Activated T-cell treated with anti-CD3 and anti-CD28 coated beads, Interleukin-2, amount 50 U/mL, for 48 hours (primary cell): ENCODE measurements around the gene DBN1.

Experiments
- DNase-seq, 2 experiments: peaks; one replicate each; pipeline ENCODE4 v3.0.0-alpha.2; 2020

The DBN1 gene

DNA sequence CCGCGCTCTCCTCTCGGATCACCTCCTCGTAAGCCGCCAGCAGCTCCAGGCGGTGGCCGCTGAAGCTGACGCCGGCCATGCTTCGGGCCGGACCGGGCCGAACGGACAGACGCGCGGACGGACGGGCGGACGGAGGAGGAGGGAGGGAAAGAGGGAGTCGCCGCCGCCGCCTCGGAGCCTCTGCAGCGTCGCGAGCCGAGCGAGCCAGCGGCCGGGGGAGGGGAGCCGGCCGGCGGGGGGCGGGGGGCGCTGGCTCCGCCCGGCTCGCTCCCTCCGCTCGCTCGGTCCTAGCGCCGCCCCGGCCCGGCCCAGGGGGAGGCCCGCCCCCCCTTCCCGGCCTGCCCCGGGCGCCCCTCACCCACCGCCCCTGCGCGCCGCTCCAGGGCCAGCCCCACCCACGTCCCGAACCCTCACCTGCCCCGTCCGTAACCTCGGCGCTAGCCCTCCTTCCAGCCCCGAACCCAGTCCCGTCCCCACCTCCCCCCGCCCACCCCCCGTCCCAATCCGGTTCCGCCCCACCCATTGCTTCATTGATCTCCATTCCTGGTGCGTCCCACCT is at the start of gene DBN1:
Gene DBN1, minus strand, starts transcription at position 192 of the 559 bp plus-strand sequence. Its CDS starts 113 bp downstream, at position 79.
- peak in 1 of 2 experiments; percentile 55 for DNase-seq

DNA sequence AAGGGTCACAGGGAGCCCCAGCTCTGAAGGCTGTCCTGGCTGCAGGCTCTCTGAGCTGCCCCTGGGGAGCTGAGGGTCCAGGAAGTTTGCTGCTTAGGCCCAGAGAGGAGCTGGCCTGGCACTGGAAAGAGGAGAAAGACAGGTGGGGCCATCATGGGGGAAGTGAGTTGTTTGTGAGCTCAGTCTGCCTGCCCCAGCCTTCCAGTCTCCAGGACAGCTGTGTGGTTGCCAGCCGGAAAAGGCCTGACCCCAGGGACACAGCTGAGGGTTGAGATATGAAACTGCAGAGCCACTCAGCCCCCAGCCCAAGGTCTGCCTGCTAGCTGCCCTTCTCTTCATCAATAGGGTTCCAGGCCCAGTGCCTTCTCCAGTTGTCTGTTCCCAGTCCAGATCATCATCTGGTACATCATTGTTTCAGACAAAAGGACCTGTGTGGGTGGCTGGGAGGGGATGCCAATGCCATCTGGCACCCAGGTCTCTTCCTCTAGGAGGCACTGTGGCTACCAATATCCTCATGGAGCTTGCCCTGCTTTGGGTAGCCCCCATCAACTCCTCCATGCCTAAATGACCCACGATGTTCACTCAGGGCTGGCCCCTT is 47.6 kb upstream of the DBN1 start:
- DNase-seq = no peak

DNA sequence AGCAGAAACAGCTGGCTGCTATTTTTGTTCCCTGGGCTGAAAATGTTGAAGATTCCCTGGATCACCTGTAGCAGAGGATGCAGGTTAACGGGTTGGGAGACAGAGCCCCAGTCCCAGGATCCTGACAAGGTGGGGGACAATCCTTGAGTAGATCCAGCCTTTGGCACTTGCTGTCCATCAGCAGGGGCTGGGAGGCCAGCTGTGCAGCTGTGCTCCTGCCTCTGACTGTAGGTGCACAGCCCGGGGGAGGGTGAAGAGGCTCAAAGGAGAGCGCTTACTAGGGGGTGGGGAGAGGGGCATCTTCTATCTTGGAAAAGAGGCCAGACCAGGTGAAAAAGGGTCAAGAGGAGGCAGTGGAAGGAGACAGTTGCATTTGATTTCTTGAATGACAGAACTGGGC is 46.8 kb upstream of the DBN1 start:
- DNase-seq = no peak

DNA sequence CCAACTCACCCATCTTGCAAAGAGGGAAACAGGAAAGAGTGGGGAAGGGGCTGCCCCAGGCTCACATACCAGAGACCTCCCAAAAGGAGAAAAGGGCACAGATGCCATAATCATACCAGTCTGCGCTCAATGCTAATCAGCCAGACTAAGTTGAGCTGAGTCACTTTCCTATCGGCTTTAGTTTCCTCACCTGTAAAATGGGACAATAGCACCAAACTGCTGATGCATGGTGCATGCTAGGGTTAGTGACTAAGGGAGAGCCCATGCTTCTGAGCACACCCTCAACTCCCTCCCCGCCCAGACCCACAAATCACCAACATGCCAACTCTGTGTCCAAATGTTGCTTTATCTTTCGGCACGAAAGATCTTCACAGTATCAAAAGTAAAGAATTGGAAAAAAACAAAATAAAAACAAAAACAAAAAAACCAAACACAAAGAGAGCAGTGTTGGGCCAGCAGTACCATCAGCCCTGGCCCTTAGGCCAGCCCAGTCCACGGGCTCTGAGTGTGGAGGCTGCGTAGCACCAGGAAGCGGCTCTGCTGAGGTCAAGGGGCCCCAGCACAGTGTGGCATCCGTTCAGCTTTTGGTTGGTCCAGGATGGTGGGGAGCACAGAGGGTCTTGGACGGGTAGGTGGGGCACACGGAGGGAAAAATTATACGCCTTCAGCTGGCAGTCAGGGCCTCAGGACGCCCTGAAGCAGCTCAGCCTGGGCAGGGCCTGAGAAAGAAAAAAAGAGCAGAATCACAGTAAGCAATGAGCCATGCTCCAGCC is 46.2 kb upstream of the DBN1 start:
- no peak for DNase-seq

DNA sequence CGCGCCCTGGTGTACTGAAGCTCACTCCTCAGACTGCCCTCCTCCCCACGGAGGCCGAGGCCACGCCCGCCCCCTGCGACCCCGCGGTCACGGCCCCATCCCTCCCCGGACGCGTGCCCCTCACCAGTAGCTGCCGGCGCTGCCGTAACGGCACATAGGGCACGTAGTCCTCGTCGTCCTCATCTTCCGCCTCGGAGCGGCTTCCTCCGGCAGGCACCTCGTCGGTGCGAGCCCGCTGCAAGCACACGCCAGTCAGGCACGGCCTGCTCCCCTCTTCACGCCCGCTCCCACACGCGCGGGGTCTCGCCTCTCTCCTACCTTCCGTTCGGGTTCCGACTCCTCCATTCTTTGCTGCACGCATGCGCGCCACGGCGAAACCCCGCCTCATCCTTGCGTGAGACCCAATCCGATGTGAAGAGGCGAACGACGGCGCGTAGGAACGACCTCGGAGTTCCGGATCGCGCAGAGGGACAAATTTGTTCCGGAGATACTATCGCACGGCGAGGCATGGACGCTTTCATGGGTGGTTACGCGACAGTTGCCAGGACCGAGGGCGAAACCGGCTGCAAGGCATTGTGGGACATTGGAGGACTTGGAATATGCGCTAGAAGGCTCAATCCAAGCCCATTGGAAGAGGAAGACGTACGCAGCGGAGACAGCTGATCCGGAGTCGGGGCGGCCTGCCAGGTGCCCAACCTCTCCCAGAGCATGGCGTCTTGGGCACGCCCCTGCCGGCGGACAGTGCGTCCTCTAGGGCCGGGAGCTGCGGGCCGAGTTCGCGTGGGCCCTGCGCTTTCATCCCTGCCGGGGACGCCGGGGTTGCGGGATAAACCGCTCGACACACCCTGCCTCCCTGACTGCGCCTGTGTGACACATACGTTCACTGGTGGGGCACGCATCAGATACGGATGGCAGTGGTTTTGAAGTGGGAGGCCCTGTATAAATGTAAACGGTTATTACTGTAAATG is 43.5 kb upstream of the DBN1 start, which contains the start of gene DDX41:
Gene DDX41, minus strand, starts transcription at position 361 of the 968 bp plus-strand sequence. Its CDS starts 16 bp downstream, at position 345.
- DNase-seq = peak; percentile 97 to 98

DNA sequence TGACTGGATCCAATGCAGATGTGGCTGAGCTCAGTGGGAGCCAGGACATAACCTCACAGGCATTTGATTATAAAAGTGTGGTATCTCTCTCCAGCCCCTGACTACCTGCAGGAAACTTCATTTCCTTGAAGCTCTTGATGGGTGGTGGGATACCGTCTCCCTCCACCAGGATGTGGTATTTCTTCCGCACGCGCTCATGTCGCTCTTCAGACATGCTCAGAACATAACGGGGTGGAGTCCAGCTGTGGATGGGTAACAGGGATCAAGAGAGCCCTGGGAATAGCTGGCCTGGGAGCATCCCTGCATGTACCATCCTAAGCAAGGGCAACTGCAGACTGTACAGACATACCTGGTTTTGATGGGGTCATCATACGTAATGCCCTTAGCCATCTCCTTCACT is 42.1 kb upstream of the DBN1 start:
- DNase-seq = no peak

DNA sequence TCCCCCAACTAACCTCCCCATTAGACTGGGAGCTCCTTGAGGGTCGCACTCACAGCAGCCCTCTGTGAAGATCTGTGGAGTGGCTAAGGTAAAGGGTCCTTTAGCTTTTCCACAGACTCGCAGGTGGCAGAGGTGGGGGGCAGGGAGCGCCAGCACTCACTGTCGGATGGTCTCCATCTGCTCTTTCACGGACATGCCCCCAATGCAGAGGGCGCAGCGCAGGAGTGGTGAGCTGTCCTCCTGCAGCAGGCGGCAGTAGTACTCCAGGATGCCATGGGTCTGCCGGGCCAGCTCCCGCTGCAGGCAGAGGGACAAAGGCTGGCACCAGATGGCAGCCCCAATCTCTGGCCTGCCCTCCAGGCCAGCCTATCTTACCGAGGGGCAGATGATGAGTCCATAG is 41.1 kb upstream of the DBN1 start:
- no peak for DNase-seq

DNA sequence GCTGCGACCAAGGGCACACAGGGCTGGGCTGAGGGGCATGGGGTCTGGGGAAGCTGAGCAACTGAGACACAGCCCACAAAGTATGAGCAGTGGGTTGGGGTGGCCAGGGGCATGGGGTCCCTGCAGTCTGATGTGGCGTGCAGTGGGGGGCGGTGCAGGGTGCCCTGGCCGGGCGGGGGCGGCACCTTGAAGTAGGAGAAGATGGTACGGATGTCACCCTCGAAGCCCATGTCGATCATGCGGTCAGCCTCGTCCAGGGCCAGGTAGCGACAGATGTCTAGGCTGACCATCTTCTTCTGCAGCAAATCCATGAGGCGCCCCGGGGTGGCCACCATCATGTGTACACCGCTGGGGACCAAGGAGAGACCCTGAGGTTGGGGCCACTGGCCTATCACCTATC is 40.1 kb upstream of the DBN1 start:
- no peak for DNase-seq

DNA sequence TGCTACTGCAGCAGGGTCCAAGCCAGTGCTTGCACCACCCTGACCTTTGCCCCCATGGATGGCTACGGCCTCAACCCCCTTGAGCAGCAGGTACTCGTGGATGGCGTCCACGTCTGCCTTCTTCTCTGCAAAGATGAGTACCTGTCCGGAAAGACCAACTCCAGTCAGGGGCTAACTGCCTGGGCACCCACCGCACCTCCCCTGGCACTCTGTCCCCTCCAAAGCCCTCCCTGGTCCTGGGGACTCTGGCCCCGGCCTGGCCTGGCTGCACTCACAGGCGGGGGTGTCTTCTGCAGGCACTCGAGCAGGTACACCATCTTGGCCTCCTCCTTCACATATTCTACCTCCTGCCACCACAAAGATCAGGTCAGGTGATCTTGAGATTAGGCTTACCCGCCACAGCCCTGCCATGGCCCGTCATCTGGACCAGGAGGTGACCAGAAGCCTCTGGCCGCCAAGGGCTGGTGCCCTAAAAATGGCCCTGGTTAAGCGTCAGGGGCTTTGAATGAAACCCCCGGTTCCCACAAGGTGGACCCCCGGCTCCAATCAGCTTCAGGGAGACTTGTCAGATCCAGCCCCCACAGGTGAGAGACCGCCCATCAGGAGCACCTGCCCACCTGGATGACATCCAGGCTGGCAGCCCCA is 39.4 kb upstream of the DBN1 start:
- no peak for DNase-seq

DNA sequence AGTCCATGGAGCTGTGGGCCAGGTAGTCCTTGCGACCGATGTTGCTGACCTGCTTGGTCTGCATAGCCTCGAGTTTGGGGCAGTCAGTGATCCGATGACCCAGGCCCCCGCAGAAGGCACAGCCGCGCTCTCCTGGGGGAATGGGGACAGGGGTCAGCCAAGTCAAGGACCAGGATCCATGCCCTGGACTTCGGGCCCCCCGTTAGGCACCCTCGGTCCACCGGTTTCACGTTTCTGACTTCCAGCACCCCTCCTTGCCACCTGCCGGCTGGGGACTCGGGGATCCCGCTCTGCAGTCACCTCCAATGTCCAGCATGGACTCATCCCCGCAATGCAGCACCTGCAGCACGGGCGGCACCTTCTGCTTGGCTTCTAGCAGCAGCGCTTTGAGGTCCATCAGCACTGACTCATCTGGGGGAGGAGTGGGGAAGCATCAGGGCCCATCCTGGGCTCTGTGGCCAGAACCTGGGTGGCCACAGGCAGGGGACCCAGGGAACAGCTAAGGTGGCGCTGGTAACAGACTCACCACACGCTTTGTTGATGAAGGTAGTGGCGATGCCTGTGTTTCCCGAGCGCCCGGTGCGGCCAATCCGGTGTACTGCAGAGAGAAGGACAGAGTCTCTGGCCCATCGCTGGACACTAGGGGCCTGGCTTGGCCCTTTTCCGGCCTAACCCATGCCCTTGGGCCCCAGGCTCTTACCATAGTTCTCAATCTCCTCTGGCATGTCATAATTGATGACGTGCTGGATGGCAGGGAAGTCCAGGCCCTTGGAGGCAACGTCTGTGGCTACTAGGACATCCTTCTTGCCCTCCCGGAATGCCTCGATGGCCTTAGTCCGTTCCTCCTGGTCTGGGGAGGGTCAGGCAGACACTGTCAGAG is 38.6 kb upstream of the DBN1 start:
- DNase-seq = no peak

DNA sequence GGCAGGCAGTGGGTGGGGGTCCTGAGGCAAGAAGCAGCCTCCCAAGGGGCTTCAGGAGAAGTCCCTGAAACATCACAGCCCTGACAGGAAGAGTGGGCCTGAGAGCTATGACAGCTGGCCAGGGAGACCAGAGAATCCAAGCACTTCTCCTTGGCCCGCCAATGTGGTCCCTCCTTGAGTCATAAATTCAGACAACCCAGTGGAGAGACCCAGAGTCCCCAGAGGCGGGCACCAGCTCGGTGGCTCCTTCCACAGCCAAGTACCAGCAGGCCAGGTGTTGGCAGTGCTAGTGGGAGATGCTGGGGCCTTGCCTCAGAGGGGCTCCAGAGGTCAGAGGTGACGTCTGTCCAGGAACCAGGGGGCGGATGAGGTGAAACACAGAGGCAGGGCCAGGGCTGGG is 37.7 kb upstream of the DBN1 start:
- no peak for DNase-seq

DNA sequence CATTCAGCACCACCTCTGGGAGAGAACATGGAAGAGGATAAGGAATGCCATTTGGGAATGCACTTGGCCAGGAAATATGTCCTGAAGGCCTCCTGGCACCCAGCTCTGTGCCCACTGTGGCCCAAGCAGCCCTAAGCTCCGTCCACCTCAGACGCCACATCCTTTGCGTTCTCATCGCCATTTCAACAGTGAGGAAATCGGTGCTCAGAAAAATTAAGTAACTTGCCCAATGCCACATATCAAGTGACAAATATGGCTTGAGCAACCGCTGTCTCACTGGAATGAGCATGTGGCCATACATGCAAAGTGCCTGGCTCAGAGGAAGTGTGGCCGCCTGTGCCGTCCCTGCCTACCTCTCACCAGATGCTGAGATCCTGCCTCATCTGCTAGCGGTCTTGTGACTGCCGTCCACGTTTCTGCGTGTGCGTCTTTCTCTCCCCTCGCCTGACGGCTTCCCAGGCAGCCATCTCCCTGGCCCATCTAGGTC is 37.2 kb upstream of the DBN1 start:
- DNase-seq = no peak

DNA sequence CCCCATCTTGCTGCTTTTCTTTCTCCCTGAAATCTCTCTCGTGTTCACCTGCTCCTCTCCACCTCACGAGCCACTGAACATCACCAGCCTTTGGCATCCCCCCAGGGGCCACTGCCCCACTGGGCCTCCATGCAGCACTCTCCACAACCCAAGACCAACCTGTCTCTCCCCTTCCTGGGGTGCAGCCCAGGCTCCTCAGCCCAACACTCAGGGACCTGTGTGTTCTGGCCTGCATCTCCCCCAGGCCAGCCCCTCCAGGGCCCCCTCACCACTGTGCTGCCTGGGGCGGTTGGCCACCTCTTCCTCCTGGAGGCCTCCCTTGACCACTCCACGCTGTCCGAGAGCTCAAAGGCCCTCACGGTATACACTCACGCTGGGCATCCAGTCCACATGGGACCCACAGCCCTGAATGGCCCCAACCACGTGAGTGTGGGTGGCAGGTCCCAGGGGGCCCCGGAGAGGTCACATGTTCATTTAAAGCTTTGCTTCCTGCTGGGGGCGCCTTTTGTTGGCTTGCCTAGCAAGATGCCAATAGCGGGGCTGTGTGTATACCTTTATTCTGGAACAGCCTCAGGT is 36.6 kb upstream of the DBN1 start:
- no peak for DNase-seq

DNA sequence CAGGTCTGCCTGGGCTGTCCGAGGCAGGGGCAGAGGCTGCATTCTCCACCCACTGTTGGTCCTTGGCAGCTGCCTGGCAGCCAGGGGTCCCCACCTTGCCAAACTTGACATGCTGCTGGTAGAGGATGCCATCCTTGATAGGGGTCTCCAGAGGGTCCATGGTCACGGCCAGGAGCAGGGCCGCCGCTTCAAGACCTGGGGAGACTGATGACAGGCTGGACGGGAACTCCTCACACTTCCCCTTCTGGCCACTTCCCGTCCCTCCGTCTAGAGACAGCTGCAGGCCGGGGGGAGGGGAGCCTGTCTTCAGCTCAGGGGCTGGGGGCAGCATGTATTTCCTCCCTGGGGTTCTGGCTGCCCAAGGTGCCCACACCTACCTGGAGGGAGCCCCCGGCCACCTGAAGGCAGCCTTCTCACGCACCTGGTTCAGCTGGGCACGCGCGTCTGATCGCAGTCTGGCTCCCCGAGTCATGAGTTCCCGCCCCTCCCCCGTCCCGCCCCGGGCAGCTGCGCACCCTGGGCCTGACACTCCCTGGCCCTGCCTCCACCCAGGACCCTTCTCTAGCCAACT is 36.0 kb upstream of the DBN1 start, which contains the start of gene DOK3:
Gene DOK3, minus strand, starts transcription at position 446 of the 571 bp plus-strand sequence. Its CDS starts 286 bp downstream, at position 160.
- no peak for DNase-seq

DNA sequence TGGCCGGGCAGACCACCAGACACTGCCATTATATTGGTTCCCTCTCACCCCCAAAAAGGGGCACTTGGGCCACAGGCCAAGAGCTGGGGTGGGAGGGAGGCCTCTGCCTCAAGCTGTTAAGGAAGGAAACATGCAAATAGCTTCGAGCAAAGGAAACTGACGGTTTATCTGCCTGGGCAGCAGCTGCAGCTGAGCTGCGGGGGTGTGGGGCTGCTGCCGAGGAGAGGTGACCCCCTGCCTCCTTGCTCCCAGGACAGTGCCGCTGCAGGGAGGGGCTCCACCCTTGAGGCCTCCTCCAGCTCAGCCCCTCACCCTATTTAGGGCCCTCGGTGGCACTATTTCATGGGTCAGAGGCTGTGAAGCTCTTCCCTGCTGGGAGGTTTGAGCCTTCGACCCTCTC is 35.4 kb upstream of the DBN1 start:
- no peak for DNase-seq

DNA sequence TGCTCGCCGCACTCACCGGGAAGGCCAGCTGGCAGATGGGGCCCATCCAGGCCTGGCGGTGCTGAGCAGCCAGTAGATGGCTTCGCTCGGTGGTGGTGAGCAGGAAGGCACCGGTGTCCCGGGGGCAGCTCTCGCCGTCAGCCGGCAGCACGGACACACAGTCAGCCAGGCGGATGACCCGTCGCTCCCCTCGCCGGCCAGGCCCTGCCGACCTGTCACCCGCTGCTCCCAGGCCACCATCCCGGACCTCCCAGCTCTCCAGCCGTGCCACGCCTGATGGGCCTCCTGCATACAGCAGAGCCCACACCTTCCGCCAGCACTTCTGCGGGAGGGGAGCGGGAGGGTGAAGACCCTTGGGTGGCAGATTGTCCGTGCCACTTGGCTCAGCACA is 34.8 kb upstream of the DBN1 start:
- DNase-seq = no peak

DNA sequence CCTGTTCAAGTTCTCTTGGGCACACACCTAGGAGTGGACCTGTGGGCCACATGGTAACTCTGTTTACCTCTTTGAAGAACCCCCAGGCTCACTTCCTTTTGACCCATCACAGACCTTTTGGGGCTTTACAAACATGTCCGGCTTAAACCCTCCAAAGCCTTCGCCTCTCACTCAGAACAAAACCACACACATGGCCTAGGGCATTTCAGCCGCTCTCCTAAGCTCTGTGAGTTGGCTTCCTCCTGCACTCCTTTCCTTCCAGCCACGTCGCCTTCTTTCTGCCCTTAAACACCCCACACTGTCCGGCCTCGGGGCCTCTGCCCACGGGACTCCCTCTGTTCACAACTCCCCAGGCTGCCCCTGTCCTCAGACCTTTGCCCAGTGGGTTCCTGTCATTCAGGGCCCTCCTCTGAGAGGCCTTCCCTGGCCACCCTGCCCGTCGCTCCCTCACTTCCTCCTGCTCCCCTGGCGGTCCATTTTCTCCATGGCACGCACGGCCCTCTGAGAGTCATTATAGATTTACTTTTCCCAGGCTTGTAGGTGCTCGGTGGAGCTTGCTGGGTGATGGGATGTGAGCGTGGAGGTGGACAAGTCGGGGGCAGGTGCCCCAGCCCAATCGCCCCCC is 34.3 kb upstream of the DBN1 start:
- no peak for DNase-seq

DNA sequence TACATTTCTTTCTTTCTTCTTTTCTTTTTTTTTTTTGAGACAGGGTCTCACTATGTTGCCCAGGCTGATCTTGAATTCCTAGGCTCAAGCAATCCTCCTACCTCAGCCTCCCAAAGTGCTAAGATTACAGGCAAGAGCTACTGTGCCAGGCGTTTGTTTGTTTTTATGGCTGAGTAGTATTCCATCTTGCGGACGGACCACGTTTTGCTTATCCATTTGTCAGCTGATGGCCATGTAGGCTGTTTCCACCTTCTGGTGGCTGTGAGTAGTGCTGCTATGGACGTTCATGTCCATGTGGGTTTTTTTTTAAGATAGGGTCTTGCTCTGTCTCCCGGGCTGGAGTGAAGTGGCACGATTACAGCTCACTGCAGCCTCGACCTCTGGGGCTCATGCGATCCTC is 33.7 kb upstream of the DBN1 start:
- DNase-seq = no peak

DNA sequence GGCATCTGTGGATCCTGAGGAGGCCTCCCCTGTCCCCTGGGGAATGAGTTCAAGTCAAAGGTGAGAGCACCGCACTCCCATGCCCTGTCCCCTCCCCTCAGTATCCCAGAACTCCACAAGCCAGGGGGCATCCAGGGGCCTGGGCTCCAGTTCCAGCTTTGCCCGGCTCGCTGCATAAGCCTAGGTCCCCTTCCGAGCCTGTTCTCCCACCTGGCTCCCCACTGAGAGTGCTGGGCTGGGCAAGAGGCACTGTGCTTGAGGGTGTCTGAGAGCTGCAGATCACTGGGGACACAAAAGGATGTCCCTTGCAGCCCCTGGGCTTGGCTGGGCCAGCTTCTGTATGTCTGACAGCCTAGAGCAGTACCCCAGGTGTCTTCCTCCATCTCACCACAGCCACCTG is 31.6 kb upstream of the DBN1 start:
- no peak for DNase-seq
